SK-N-SH treated with all-trans-retinoic acid at 6 μM for 48 hours (cell line): ENCODE measurements around the gene UGGT1.

Experiments
- ATAC-seq: fragments of 200-7000 bp; cut with Tn5 transposase; 3 replicates; pipeline ENCODE4 v1.9.1; 2020; ENCODE audit warnings: mild to moderate bottlenecking, moderate library complexity
- BACH2 ChIP-seq: fragments of 250-450 bp; sonication (Bioruptor Pico); IDR thresholded peaks from 2 replicates; pipeline ENCODE4 v1.9.0; 2021; ENCODE audit warnings: mild to moderate bottlenecking, borderline replicate concordance
- CREB5 ChIP-seq: fragments of 250-450 bp; sonication (Bioruptor Pico); IDR thresholded peaks from 2 replicates; pipeline ENCODE4 v1.5.1; 2020; ENCODE audit warnings: low read depth, mild to moderate bottlenecking, moderate library complexity
- CSDC2 ChIP-seq: fragments of 250-450 bp; sonication (Bioruptor Pico); IDR thresholded peaks from 2 replicates; pipeline ENCODE4 v1.5.0; 2020; ENCODE audit warnings: mild to moderate bottlenecking, moderate library complexity
- CSRNP3 ChIP-seq: fragments of 250-450 bp; sonication (Bioruptor Pico); IDR thresholded peaks from 2 replicates; pipeline ENCODE4 v1.5.1; 2021; ENCODE audit warnings: mild to moderate bottlenecking, moderate library complexity
- ESRRG ChIP-seq: fragments of 250-450 bp; sonication (Bioruptor Pico); IDR thresholded peaks from 2 replicates; pipeline ENCODE4 v1.6.1; 2021; ENCODE audit warnings: mild to moderate bottlenecking
- GLIS3 ChIP-seq: fragments of 250-450 bp; sonication (Bioruptor Pico); IDR thresholded peaks from 2 replicates; pipeline ENCODE4 v1.5.0; 2020; ENCODE audit warnings: mild to moderate bottlenecking, moderate library complexity
- ISL1 ChIP-seq: fragments of 250-450 bp; sonication (Bioruptor Pico); IDR thresholded peaks from 2 replicates; pipeline ENCODE4 v2.1.2; 2022; ENCODE audit warnings: mild to moderate bottlenecking, moderate library complexity
- OSR1 ChIP-seq: fragments of 250-450 bp; sonication (Bioruptor Pico); IDR thresholded peaks from 2 replicates; pipeline ENCODE4 v1.8.0; 2022; ENCODE audit warnings: moderate library complexity, mild to moderate bottlenecking, inconsistent platforms
- PATZ1 ChIP-seq: fragments of 250-450 bp; sonication (Bioruptor Pico); IDR thresholded peaks from 2 replicates; pipeline ENCODE4 v1.8.0; 2020; ENCODE audit warnings: mild to moderate bottlenecking, moderate library complexity, borderline replicate concordance
- PPARA ChIP-seq: fragments of 250-450 bp; sonication (Bioruptor Pico); IDR thresholded peaks from 2 replicates; pipeline ENCODE4 v1.5.0; 2020; ENCODE audit warnings: mild to moderate bottlenecking, borderline replicate concordance
- RARB ChIP-seq: fragments of 250-450 bp; sonication (Bioruptor Pico); IDR thresholded peaks from 2 replicates; pipeline ENCODE4 v1.8.0; 2021; ENCODE audit warnings: mild to moderate bottlenecking, moderate library complexity
- SNAI2 ChIP-seq: fragments of 250-450 bp; sonication (Bioruptor Pico); IDR thresholded peaks from 2 replicates; pipeline ENCODE4 v1.5.0; 2020; ENCODE audit warnings: mild to moderate bottlenecking, moderate library complexity
- TCF4 ChIP-seq: fragments of 250-450 bp; sonication (Bioruptor Pico); IDR thresholded peaks from 2 replicates; pipeline ENCODE4 v1.8.0; 2021; ENCODE audit warnings: mild to moderate bottlenecking, moderate library complexity, borderline replicate concordance
- TOX ChIP-seq: fragments of 250-450 bp; sonication (Bioruptor Pico); IDR thresholded peaks from 2 replicates; pipeline ENCODE4 v1.8.0; 2021; ENCODE audit warnings: mild to moderate bottlenecking, moderate library complexity, borderline replicate concordance
- TSHZ2 ChIP-seq: fragments of 250-450 bp; sonication (Bioruptor Pico); IDR thresholded peaks from 2 replicates; pipeline ENCODE4 v1.5.0; 2020; ENCODE audit warnings: mild to moderate bottlenecking, moderate library complexity
- ZC3H10 ChIP-seq: fragments of 250-450 bp; sonication (Bioruptor Pico); IDR thresholded peaks from 2 replicates; pipeline ENCODE4 v1.5.1; 2021; ENCODE audit warnings: mild to moderate bottlenecking, moderate library complexity
- ZFP3 ChIP-seq: fragments of 250-450 bp; sonication (Bioruptor Pico); IDR thresholded peaks from 2 replicates; pipeline ENCODE4 v1.5.0; 2020; ENCODE audit warnings: mild to moderate bottlenecking, moderate library complexity
- ZFP30 ChIP-seq: fragments of 450-650 bp; formaldehyde crosslinking; IDR thresholded peaks from 2 replicates; pipeline ENCODE4 v1.5.0; 2022; ENCODE audit warnings: mild to moderate bottlenecking, moderate library complexity
- ZNF565 ChIP-seq: fragments of 450-650 bp; formaldehyde crosslinking; conservative IDR thresholded peaks from 2 replicates; pipeline ENCODE4 v1.5.0; 2020; ENCODE audit warnings: low read depth, mild to moderate bottlenecking, moderate library complexity
- ZNF70 ChIP-seq: fragments of 450-650 bp; formaldehyde crosslinking; IDR thresholded peaks from 2 replicates; pipeline ENCODE4 v1.5.0; 2020; ENCODE audit warnings: mild to moderate bottlenecking, moderate library complexity
- ZNF8 ChIP-seq: fragments of 450-650 bp; formaldehyde crosslinking; IDR thresholded peaks from 2 replicates; pipeline ENCODE4 v1.5.0; 2020; ENCODE audit warnings: mild to moderate bottlenecking, moderate library complexity
- TF ChIP-seq, protein P1 (sequence below): fragments of 250-450 bp; sonication (Bioruptor Pico); IDR thresholded peaks from 2 replicates; pipeline ENCODE4 v1.8.0; 2021; ENCODE audit warnings: low read depth, mild to moderate bottlenecking, moderate library complexity, borderline replicate concordance

The UGGT1 gene

DNA sequence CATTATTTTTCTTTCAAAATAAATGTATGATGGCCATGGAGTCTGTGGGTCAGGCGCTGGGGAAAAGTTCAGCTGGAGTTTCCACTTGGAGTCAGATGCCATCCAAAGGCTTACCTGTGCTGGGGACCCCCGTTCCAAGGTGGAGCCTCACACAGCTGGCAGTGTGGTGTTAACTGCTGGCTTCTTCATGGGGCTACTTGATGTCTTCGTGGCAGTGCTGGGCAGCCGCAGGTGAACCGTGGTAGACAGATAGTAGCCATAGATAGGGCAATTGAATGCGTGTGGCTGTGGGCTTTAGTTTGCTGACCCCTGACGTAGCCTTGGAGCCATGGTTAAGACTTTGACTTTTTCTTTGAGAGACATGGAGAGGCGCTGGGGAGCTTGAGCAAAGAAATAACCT is 144.6 kb downstream of the UGGT1 start:
- TF ChIP-seq ZNF565 (CRISPR knock-in tag): no peak
- no peak for TF ChIP-seq TCF4
- no peak for TF ChIP-seq GLIS3 (CRISPR knock-in tag)
- TF ChIP-seq ZFP3: no peak
- TF ChIP-seq ZC3H10 (CRISPR knock-in tag): no peak
- TF ChIP-seq CREB5 (CRISPR knock-in tag): no peak
- TF ChIP-seq ISL1: no peak
- TF ChIP-seq ZNF70 (CRISPR knock-in tag): no peak
- no peak for TF ChIP-seq BACH2
- TF ChIP-seq CSRNP3 (CRISPR knock-in tag): no peak
- no peak for TF ChIP-seq TSHZ2
- TF ChIP-seq ZFP30 (CRISPR knock-in tag): no peak
- TF ChIP-seq PPARA (CRISPR knock-in tag): no peak
- TF ChIP-seq PATZ1: no peak
- TF ChIP-seq SNAI2 (CRISPR knock-in tag): no peak
- TF ChIP-seq CSDC2 (CRISPR knock-in tag): no peak
- no peak for TF ChIP-seq TOX (CRISPR knock-in tag)
- no peak for TF ChIP-seq ZNF8 (CRISPR knock-in tag)
- TF ChIP-seq ESRRG (CRISPR knock-in tag): no peak
- ATAC-seq: no peak

DNA sequence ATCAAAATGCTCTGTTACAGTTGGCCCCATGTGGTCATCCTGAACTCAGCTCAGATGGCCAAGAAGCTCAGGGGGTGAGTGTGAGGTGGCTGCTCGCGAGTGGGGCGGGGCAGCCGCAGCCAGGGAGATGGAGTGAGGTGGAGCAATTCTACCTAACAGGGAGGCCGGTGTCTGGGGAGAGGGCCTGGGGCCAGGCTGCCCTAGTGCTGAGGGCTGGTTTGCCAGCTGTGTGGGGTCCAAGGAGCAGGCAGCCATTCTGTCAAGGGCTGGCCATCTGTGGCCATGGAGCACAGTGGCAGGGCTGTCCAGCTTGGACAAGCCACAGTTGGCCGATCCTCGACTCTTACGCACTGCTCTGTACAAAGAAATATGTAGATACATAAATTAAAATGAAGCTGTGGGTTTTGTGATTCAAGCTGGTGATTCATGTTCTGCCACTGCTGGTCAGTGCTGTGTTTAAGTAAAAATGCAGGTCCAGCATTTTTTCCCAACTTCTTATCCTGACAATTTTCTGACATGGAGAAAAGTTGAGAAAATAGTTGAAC is 145.6 kb downstream of the UGGT1 start:
- TF ChIP-seq OSR1 (no peak), PPARA (CRISPR knock-in tag) (no peak), CSDC2 (CRISPR knock-in tag) (no peak), GLIS3 (CRISPR knock-in tag) (no peak), SNAI2 (CRISPR knock-in tag) (no peak), ZNF565 (CRISPR knock-in tag) (no peak), TOX (CRISPR knock-in tag) (no peak; the same call in 1 of the 2 replicates), CREB5 (CRISPR knock-in tag) (no peak), ZNF8 (CRISPR knock-in tag) (no peak), TSHZ2 (no peak), TCF4 (no peak), ESRRG (CRISPR knock-in tag) (no peak), CSRNP3 (CRISPR knock-in tag) (no peak), RARB (CRISPR knock-in tag) (no peak), BACH2 (no peak), ZC3H10 (CRISPR knock-in tag) (no peak)
- TF ChIP-seq, protein P1, sequence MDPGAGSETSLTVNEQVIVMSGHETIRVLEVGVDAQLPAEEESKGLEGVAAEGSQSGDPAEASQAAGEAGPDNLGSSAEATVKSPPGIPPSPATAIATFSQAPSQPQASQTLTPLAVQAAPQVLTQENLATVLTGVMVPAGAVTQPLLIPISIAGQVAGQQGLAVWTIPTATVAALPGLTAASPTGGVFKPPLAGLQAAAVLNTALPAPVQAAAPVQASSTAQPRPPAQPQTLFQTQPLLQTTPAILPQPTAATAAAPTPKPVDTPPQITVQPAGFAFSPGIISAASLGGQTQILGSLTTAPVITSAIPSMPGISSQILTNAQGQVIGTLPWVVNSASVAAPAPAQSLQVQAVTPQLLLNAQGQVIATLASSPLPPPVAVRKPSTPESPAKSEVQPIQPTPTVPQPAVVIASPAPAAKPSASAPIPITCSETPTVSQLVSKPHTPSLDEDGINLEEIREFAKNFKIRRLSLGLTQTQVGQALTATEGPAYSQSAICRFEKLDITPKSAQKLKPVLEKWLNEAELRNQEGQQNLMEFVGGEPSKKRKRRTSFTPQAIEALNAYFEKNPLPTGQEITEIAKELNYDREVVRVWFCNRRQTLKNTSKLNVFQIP (CRISPR knock-in tag): no peak
- peak; percentile 49 for ATAC-seq
